GM15510 (cell line): Measurements from ENCODE around the gene RBFOX1.

Source experiments
- POLR2A ChIP-seq: IDR thresholded peaks from 3 replicates; pipeline ENCODE4 v1.6.1; 2011; ENCODE audit warnings: borderline replicate concordance; ENCODE audit not compliant: insufficient read length; ENCODE audit errors: extremely low read depth

RBFOX1 gene

DNA sequence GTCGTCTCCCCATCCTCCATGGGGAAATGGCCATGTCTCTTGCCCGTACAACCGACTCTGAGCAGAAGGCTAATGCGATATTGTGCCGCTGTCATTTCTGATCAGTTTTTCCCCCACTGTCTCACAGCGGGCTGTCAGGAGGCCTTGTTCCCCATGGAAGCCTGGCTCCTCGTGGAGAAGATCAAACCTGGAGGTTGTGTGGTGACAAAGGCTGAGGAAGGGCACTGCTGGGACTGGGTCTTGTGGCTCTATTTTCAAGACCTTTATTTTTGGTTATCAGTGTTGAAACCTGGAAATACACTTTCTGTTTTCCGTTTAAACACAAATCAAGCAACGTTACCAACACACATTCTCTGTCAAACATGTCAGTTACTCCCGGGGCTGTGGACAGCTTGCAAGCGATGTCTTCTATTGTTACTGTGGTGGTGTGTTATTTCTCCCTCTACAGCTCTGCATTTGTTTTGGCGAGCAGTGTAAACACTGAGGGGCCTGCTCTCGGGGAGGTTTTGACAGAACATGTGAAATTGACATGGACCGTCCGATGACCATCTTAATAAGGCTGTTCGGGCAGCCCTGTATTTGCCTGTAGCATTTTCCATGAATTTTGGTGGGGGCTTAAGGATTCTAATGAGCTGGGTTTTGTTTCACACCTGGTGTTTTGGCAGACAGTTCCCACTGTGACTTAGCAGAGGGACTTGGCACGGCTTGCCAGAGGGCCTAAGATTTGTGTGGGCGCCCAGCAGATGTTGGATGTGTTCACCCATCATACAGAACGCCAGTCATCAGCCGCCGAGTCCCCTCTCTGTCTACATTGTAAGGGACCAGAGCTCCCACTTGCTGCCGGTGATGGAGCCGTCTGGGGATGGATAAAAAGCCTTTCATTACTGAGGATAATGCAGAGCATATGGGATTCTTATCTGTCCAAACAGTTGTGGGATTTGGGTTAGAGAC, 12.5 kb downstream of the RBFOX1 start:
- no peak for TF ChIP-seq POLR2A

DNA sequence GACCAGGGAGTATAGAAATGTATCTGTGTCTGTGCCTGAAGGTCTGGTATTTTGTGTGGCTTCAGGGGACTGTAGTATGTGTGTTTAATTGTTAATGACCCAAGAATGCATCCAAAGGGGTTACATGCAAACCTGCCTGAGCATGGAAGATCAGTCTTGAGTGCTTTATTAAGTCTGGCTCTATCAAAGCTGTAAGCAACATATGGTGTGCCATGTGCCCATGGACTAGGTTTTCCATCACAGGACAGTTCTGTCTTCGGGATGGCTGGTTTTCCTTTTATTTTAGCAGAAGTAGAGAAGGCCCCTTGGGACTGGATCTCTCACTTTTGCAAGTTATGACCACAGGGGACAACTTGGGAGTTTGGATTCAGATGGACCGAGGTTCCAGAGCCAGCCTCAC, 18.2 kb downstream of the RBFOX1 start:
- no peak for TF ChIP-seq POLR2A

DNA sequence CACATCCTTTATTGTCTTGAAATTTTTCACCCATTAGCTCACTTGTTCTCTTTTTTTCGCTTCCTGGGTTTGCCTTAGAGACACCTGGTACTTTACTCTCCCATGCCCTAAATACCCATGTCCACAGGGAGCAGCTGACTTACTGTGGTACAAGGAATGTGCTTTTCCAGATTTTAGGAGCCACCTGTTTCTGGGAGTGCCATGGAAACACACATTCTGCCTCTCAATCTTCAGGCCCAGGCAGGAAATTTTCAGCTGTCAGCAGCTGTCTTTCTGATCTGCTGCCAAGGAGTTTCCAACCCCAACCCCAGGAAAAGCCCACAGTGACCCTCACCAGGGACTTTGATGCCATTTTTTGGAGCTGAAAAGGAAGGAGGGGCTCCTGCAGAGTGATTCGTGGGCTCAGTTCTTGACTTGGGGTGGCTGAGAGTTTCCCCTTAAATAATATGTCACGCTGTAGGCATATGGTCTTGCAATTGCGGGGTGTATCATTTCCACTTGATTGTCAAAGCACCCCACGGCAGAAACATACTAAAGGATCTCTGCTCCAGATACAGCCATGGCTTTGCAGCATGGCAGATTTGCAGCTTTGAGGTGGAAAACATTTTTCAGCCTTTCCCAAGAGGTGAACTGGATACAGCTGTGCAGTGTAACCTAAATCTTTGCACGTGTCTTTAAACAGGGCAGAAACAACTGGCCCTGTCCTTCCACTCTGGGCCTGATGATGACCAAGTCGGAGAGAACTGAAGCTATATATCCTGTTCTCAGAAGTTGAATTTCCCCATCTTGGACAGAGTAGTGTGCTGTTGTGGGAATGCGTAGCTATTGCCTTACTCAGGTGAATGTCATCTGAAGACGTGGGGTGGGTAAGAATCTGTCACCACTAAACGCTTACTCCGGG, 19.2 kb downstream of the RBFOX1 start:
- no peak for TF ChIP-seq POLR2A

DNA sequence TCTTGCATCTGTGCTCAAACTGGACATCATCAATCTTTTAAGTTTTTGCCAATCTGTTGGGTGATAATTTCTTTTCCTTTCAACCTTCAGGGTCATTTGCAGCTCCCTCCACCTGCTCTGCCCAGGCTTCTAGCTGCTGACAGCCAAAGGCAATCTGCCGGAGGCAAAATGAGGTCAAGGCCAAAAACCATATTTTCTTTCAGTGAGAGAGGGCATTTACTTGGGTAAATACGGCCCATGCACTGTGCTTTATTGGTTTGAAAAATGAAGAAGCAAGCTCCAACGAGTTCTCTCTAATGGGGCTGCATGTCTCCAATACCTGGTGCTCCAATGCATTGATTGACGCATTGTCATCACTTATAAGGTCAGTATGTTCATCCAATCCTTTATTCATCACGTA, 23.1 kb downstream of the RBFOX1 start:
- no peak for TF ChIP-seq POLR2A

DNA sequence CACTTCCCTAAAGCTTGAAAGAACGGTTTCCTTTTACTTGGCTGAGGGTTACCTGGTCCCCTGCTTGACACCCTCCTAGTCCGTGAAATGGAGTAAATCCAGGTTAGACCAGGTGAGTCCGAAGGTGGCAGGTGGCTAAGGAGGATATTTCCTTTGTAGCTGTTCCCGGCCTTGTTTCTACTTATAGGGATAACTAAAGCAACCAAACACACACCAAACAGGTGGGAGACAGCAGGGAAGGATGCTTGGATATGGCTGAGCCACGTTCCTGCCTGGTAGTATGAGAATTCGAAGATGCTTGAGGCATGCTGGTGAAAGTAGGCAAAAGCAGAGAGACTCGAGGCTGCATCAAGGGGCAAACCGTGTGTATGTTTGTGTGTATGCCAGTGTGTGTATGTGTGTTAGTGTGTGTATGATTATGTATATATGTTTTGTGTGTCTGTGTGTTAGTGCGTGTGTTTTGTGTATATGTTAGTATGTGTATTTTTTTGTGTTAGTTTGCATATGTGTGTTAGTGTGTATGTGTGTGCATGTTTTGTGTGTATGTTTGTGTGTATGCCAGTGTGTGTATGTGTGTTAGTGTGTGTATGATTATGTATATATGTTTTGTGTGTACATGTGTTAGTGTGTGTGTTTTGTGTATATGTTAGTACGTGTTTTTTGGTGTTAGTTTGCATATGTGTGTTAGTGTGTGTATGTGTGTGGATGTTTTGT, 28.9 kb downstream of the RBFOX1 start:
- TF ChIP-seq POLR2A: no peak

DNA sequence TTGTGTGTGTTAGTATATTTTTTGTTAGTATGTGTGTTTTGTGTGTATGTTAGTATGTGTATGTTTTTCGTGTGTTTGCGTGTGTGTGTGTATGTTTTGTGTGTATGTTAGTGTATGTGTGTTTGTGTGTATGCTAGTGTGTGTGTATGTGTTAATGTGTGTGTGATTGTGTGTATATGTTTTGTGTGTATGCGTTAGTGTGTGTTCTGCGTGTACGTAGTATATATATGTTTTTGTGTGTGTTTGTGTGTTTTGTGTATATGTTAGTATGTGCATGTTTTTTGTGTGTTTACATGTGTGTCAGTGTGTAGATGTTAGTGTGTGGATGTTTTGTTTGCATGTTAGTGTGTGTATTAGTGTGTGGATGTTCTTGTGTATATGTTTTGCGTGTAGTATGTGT, 29.6 kb downstream of the RBFOX1 start:
- TF ChIP-seq POLR2A: no peak

DNA sequence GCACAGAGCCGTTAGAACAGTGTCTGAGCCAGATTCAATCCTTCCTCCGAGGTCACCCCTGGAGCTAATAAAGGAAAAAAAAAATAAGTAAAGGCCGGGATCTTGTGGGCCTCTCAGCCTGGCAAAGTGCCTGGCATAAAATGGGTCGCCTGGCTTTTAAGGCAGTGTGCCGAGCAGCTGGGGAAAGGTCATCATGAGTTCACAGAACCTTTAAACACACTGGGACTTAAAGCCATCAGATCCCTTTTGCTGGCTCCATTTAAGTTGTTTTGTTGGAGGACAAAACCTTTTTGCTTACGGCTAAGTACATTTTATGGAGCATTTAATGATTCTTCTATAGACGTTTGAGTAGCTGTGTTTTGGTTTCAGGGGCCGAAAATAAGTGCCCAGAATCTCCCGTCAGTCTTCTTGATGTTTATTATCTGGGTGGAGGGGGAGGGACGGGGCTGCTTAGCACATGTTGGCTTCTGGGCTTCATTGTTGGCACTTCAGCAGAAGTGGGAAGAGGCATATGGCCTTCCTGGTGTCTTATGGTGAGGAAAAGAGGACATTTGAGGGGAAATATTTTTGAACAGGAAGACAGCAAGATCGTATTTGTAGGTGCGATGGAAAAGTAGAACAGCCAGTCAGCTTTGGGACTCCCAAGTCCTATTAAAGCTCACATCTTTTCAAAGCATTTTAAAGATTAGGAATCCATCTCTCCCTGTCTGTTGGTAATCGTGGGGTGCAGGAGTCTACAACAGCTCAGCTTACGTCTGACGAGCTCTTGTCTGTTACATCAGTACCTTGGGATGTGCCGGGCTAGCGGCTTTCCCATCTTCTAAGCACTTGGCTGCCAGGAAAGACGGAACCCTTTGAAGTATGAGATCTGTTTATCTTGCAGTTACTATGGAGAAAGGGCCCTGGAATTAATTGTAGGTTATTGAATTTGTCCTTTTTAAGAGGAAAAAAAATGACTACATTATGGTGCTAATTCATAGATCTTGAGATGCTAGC, 31.1 kb downstream of the RBFOX1 start:
- no peak for TF ChIP-seq POLR2A

DNA sequence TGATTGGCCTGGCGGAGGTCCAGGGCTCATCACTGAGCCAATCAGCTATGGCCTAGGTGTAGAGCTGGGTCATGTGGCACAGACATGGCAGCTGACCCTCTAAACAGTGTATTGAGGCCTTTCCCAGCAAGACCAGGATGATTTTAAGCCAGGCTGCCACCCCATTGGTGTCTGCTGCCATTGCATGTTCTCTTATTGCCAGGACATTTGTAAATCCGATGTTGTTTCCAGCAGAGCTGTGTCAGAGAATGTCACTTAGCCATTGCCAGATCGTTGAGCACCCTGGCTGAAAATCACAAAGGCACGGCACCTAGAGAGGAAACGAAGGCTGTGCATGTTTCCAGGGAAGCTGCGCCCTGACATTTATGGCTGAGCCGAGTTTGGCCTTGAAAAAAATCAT, 33.4 kb downstream of the RBFOX1 start:
- TF ChIP-seq POLR2A: no peak

DNA sequence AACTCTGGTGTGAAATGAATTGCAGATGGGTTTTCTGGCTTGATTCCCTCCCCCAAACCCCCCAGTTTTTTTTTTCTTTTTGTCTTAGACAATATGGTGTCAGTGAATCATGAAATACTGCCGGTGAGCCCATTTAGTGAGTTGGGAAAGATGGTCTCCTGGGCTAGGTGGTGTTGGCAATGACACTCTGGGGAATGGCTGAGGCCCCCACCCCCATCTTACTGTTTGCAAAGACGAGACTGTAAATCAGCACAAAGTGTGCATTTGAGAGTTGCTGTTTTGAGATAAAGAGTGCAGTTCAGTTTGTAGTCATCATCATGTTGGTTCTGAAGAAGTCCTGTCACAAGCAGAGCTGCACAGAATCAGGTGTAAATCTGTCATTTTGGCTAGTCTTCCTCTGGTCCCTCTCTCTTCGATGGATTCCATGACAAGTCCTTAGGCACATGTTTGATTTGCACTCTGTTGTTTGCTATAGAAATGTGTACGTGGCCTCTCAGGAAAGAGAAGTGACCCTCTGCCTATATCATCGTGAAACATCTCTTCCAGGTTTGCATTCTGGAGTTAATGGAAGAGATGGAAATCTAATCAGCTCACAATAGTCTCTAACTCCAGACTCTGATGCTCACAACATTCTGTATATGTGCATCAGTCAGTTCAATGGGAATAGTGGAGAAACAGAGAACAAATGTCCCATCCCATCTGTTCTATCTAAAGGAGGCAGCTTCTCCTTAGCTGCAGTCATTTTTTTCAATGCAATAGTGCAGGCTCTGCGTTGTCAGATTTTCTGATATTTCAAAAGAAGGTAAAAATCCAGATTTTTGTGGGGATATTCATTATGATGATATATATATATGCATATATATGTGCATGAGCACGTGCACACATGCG, 34.6 kb downstream of the RBFOX1 start:
- no peak for TF ChIP-seq POLR2A

DNA sequence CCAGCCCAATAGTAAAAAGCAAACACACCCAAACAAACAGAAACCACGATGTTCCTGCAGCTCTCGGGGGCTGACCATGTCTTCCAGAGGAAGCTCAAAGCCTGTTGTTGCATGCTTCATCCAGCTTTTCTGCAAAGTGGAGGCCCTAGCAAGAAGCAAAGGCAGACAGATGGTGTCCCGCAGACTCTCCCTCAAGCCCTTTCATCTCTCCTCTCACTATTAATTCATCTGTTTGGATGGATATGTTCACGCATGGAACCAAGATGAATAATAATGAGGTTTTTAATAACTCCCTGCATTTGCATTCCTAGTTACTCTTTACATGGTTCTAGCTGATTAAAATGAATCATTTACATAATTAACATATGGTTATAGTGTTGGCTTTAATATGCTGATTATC, 36.6 kb downstream of the RBFOX1 start:
- no peak for TF ChIP-seq POLR2A

DNA sequence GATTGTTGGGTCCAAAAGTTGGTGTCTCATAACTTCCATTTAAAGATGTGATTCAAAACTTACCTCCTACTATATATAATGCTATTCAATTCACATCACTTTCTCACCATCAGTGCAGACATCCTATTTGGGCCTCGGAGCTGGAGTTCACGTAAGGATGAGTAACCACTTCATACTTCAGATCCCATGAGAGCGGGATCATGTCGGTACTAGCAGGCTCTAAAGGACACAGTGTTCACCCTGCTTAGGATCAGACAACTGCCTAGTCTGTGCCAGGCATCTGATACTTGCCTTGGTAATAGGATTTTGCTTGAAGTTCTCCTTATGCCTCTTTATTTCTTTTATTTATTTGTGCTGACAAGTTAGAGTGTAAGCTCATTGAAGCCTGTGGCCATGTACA, 39.5 kb downstream of the RBFOX1 start:
- TF ChIP-seq POLR2A: no peak

DNA sequence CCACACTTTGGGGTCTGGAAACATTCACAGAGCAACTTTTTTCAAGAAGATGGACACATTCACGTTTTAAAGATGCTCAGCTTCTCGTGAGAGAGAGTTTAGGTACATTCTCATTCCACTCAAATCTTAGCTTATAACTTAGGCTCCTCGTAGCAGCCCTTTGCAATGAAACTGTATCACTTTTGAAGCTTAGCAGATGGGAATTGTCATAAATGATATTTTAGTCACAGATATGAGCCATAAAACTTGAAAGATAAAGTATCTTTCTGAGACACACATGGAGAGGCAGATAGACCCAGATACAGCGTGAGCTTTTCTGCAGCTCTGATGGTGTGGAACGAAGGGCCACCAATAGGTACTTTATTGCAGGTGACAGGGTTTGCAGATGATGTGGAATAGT, 41.1 kb downstream of the RBFOX1 start:
- no peak for TF ChIP-seq POLR2A
